ENCODE measurements around the gene KRTAP9-8.

The KRTAP9-8 gene

GRCh38 chr17:41278176-41278955 lies 40.6 kb downstream of the KRTAP9-8 start:
- ChIA-PET CTCF (interaction anchor here (1.2 kb wide), 1 partner anchor 44 kb away, joined by 5 read pairs; no protein-coding TSS in a partner anchor), POLR2A (no interaction called here)
- DNase-seq (ENCODE audit: low read depth, low spot score), result no peak
- no peak overlapping the region for H3K4me3 ChIP-seq (ENCODE audit: low read depth, low read length)
- TF ChIP-seq, protein P1, sequence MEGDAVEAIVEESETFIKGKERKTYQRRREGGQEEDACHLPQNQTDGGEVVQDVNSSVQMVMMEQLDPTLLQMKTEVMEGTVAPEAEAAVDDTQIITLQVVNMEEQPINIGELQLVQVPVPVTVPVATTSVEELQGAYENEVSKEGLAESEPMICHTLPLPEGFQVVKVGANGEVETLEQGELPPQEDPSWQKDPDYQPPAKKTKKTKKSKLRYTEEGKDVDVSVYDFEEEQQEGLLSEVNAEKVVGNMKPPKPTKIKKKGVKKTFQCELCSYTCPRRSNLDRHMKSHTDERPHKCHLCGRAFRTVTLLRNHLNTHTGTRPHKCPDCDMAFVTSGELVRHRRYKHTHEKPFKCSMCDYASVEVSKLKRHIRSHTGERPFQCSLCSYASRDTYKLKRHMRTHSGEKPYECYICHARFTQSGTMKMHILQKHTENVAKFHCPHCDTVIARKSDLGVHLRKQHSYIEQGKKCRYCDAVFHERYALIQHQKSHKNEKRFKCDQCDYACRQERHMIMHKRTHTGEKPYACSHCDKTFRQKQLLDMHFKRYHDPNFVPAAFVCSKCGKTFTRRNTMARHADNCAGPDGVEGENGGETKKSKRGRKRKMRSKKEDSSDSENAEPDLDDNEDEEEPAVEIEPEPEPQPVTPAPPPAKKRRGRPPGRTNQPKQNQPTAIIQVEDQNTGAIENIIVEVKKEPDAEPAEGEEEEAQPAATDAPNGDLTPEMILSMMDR (IDR thresholded peaks at IDR 0.05; ENCODE audit: insufficient read depth, low read length, missing control alignments), result no peak

GRCh38 chr17:41284043-41284442 lies 46.2 kb downstream of the KRTAP9-8 start:
- peak; percentile 34 for DNase-seq (ENCODE audit: low read depth, low spot score)
- ChIA-PET CTCF (interaction anchor here (2.0 kb wide), 1 partner anchor 265 kb away, joined by 6 read pairs; no protein-coding TSS in a partner anchor), POLR2A (interaction anchor here (0.7 kb wide), 1 partner anchor 14 kb away, joined by 4 read pairs; no protein-coding TSS in a partner anchor)
- H3K4me3 ChIP-seq (ENCODE audit: low read depth, low read length), result no peak overlapping the region
- TF ChIP-seq, protein P1 (IDR thresholded peaks at IDR 0.05; ENCODE audit: insufficient read depth, low read length, missing control alignments), result no peak

- POLR2A ChIA-PET, result no interaction called here
- no peak overlapping the region for H3K4me3 ChIP-seq (ENCODE audit: low read depth, low read length)
- CTCF ChIA-PET, result no interaction called here
- DNase-seq (ENCODE audit: low read depth, low spot score), result no peak
- TF ChIP-seq, protein P1 (IDR thresholded peaks at IDR 0.05; ENCODE audit: insufficient read depth, low read length, missing control alignments), result no peak
Measured at GRCh38 chr17:41284546-41284945, 46.7 kb downstream of the KRTAP9-8 start.

DNA sequence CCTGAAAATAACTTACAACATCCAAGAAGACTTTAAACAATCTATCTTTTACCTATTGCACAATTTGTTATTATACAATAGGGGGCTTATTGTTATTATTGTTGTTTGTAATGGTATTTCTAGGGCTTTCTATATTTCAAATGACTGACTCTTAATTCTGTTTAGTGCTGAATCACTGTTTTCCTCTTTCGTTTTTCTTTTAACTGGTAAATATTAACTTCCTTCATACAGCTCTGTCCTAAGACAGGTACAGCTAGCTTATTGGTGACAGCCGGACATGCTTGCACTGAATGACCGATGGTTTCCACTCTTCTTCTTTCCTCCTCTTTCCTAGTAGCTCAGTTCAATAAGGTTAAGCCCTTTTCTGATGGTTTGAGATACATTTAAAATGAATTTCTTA lies 49.3 kb downstream of the KRTAP9-8 start:
- CTCF ChIA-PET, result interaction anchor here (0.6 kb wide), 1 partner anchor 331 kb away, joined by 3 read pairs; no protein-coding TSS in a partner anchor
- H3K4me3 ChIP-seq (ENCODE audit: low read depth, low read length), result no peak overlapping the region
- DNase-seq (ENCODE audit: low read depth, low spot score), result no peak
- TF ChIP-seq, protein P1 (IDR thresholded peaks at IDR 0.05; ENCODE audit: insufficient read depth, low read length, missing control alignments), result no peak
- POLR2A ChIA-PET, result no interaction called here
